ENCODE data around the gene MYOCOS.

- no peak for TF ChIP-seq MYC (IDR thresholded peaks at IDR 0.05; ENCODE audit: low read depth, low read length)
- no peak for TF ChIP-seq MYC (CRISPR knock-in tag; IDR thresholded peaks at IDR 0.05; ENCODE audit: borderline replicate concordance, low read depth)
- TF ChIP-seq EGR1 (conservative IDR thresholded peaks at IDR 0.05): no peak
- no peak for TF ChIP-seq STAG1 (CRISPR knock-in tag; IDR thresholded peaks at IDR 0.05; ENCODE audit: borderline replicate concordance)
- no peak for TF ChIP-seq ARNT (IDR thresholded peaks at IDR 0.05)
- no peak for TF ChIP-seq STAT6 (CRISPR knock-in tag; IDR thresholded peaks at IDR 0.05)
- TF ChIP-seq CTCF (IDR thresholded peaks at IDR 0.05 in 2 of 3, conservative IDR thresholded peaks at IDR 0.05 in 1 of 3; ENCODE audit: insufficient read depth in 2 of 3, low read depth in 1 of 3, low read length in 3 of 3): no peak
- no peak for TF ChIP-seq ATF3 (IDR thresholded peaks at IDR 0.05)
- TF ChIP-seq ATF3 (CRISPR knock-in tag; conservative IDR thresholded peaks at IDR 0.05): no peak
- no peak for TF ChIP-seq TBP (optimal IDR thresholded peaks at IDR 0.05; ENCODE audit: low read depth, low read length)
- no peak for TF ChIP-seq JUN (IDR thresholded peaks at IDR 0.05; ENCODE audit: borderline replicate concordance, low read depth, low read length)
- TF ChIP-seq JUN (CRISPR knock-in tag; IDR thresholded peaks at IDR 0.05; ENCODE audit: borderline replicate concordance): no peak
- TF ChIP-seq RCOR1 (IDR thresholded peaks at IDR 0.05; ENCODE audit: borderline replicate concordance in 1 of 2, low read depth in 2 of 2, low read length in 2 of 2): no peak
- no peak for TF ChIP-seq POLR2A (conservative IDR thresholded peaks at IDR 0.05)
- no peak for TF ChIP-seq YY1 (IDR thresholded peaks at IDR 0.05; ENCODE audit: borderline replicate concordance in 1 of 3, control insufficient read depth in 1 of 3, extremely low read depth in 1 of 3, insufficient read depth in 3 of 3, insufficient read length in 1 of 3, insufficient replicate concordance in 2 of 3, low read depth in 1 of 3, low read length in 2 of 3)
- TF ChIP-seq KDM5B (IDR thresholded peaks at IDR 0.05; ENCODE audit: insufficient replicate concordance, low read depth, low read length): no peak
Observed at GRCh38 chr1:171661076-171661650, 39.1 kb downstream of the MYOCOS start.
